ENCODE results near the gene DMBX1. TPM values are rescaled to one million over a fixed set of nuclear protein-coding genes. Genes with fewer than 3 reads are reported as not detected.

The DMBX1 gene
- total RNA-seq, 2 donors from 2014 or later, result 0.43 to 0.58 TPM

DNA sequence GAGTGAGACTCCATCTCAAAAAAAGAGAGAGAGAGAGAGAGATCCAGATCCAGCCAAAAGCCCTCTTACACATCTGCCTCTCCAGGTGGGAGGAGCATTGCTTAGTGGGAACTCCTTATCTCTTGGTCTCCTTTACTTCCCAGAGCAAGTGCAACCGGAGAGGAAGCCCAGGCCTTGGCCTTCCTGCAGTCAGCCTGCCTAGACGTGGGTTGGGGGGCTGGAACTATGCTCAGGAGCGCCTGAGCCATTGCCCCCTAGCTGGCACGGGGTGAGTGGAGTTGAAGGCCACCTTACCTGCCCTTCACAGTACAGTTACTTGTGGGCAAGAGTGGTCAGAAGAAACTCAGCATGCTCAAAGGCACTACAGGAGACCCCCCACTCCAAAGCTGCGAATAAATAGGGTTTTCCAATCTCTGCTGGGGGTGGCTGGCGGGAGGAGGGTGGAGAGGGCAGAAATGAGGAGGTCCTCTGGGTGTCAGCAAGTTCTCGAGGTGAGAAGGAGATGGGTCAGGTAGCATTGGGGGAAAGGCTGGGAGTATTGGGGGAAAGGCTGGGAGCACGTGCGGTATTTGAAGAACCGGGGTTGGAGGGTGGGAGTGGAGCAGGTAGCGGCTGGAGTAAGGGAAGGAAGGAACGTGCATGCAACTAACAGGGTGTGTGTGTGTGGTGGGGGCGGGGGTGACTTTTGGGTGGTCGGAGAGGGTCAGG lies 4.7 kb upstream of the DMBX1 start:
- Mint-ChIP-seq H3K27ac (no peak overlapping the region), H3K9me3 (no peaks in the 10 kb centered on the region), H3K36me3 (ENCODE audit: low read depth) (peaks cover 8% of the 10 kb centered on the region), H3K4me1 (peaks cover 15% of the 10 kb centered on the region), H3K4me3 (no peak overlapping the region), H3K27me3 (peaks cover 59% of the 10 kb centered on the region)
- ATAC-seq (replicated peaks), result no peak

DNA sequence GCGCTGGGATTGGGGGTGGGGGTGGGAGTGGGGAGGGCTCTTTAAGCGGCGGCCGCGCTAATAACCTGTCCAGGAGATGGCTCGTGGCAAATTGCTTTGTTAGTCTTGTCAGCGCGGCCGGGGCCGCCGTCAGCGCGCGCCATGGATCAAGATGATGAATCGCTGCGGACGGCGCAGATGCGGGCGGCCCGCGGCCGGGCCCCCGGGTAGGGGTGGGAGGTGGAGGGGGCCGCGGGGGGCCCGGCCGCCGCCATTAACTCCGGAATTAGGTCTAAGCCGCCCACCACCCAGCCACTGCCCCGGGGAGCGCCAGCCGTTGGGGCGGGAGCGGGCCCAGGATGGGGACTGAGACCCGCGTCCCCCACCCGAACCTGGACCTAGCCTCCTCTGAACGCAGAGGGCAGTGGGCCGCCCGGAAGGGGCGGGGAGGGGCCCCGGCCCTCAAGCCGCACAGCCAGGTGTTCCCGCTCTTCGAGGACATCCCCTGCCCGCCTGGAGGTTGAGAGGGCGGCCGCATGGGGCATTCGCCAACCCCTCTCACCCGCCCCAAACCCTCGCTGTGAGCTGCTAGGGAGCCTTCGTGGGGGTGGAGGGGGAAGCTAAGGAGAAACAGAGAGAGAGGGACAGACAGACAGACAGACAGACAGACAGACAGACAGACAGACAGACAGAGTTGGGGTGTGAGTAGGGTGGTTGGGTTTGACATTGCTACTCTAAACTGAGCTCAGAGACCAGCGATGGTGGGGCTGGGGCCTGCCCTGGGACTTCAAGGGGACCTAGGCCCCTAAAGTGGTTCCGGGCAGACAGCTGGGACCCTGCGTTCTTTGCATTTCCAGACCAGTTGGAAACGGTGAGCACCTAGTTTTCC lies 3.8 kb upstream of the DMBX1 start:
- no peak overlapping the region for H3K4me3 Mint-ChIP-seq
- peaks cover 12% of the 10 kb centered on the region for H3K36me3 Mint-ChIP-seq (ENCODE audit: low read depth)
- no peak overlapping the region for H3K27ac Mint-ChIP-seq
- H3K4me1 Mint-ChIP-seq, result peaks cover 18% of the 10 kb centered on the region
- no peaks in the 10 kb centered on the region for H3K9me3 Mint-ChIP-seq
- peaks cover 58% of the 10 kb centered on the region for H3K27me3 Mint-ChIP-seq
- no peak for ATAC-seq (replicated peaks)

DNA sequence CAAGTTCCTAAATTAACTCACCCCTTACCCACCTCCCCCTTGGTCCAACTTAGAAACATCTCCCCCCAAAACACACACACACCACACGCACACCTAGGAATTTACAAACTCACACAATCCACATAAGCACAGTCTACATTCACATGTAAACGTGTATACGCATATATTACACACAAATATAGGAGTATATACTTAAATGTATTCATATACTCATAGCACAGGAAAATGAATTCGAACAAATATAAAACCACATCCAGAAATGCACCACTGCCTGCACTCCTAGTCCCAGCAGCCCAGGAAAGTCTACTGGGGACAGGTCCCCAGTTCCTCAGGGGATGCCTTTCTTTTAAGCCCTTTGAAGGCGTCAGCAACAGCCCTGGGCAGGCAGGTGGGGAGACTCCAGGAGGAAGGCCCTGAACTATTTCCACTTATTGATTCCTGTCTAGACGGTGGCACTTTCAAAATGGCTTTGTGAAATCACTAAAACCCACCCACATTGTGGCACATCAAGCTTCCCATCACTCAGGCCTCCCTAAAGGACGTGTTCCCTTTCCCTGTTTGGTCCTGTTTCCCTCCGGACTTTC lies 3.1 kb upstream of the DMBX1 start:
- Mint-ChIP-seq H3K27me3 (peaks cover 61% of the 10 kb centered on the region), H3K9me3 (no peaks in the 10 kb centered on the region), H3K36me3 (ENCODE audit: low read depth) (peaks cover 12% of the 10 kb centered on the region), H3K27ac (no peak overlapping the region), H3K4me1 (peaks cover 18% of the 10 kb centered on the region), H3K4me3 (no peak overlapping the region)
- ATAC-seq (replicated peaks), result no peak

DNA sequence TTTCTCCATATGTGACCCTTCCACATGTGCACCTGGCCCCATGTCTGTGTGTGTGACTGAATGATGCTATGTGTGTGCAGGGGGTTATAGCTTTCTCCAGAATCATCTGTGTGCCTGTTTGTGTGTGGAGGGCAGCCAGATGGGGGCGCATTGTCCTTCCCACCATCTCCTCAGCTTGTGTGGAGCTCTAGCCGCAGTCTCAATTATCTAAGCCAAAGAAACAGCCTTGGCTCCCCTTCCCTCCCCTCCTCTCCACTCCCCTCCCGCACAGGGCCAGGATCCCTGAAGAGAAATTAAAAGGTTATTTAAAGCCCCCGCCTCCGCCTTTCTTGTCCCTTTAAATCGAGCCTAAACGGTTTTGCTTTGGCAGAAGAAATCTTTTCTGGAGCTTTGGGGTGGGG lies 1.8 kb upstream of the DMBX1 start:
- no peak for ATAC-seq (replicated peaks)
- Mint-ChIP-seq H3K27ac (no peak overlapping the region), H3K27me3 (peaks cover 69% of the 10 kb centered on the region), H3K36me3 (ENCODE audit: low read depth) (peaks cover 12% of the 10 kb centered on the region), H3K4me3 (no peak overlapping the region), H3K9me3 (no peaks in the 10 kb centered on the region), H3K4me1 (peaks cover 18% of the 10 kb centered on the region)

DNA sequence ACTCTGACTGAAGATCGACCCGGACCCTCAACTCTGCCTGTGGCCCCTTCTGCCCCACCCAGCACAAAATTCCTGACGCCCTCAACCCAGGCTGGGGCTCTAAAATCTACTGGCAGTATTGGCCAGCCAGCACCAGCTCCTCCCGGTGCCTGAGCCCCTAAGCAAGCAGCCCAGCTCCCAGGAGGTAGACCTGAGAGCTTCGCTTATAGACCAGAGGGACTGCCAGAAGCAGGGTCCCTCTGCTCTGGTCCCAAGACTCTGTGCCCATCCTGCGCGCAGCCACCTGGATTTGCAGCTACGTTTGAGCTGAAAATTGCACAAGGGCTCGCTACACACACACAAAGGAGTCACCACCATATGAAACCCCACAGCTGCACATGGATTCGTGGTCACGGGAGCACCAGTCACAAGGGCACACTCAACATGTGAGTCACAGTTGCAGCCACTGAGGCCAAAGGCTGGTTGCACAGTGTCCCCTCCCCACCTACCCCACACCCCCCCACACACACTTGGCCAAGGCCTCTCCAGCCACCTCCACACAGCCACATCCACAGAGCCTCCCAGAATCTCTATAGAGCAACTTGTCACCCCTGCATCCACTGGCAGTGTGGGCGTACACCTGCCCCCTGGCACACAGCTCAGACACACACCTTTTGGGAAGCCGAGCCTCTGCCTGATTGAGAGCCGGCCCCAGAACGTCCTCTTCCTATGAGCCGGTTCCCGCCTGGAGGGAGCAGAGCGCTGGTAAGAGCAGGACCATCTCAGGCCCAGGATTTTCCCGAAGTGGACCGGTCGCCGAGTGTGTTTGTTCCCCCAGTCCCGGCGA lies 1.1 kb upstream of the DMBX1 start:
- Mint-ChIP-seq H3K27ac (no peak overlapping the region), H3K36me3 (ENCODE audit: low read depth) (peaks cover 12% of the 10 kb centered on the region), H3K27me3 (peaks cover 69% of the 10 kb centered on the region), H3K4me3 (peak overlapping the region; percentile 84), H3K9me3 (no peaks in the 10 kb centered on the region), H3K4me1 (peaks cover 22% of the 10 kb centered on the region)
- peak; percentile 72 for ATAC-seq (replicated peaks)

DNA sequence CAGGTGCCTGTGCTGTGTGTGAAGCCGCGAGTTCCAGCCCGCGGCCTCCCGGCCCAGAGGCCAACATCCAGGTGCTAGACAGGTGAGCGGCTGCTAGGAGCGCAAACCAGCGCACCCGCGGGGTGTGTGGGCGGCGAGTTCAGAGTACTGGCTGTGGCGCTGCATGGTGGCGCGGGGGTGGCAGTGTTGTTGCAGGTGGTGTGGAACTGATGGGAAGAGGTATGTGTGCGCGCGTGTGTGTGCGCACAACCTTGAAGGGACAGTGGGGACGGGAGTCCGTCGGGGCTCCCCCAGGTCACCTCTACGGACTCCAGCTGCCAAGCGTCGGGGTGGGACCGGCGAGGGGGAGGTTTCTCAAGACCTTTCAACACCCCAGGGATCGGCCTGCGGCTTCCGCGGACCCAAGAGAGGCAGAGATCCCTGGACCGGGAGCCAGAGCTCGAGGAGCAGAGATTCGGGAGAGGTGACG lies 433 bp upstream of the DMBX1 start:
- Mint-ChIP-seq H3K36me3 (ENCODE audit: low read depth) (peaks cover 12% of the 10 kb centered on the region), H3K27ac (no peak overlapping the region), H3K4me1 (peaks cover 22% of the 10 kb centered on the region), H3K9me3 (no peaks in the 10 kb centered on the region), H3K27me3 (peaks cover 71% of the 10 kb centered on the region), H3K4me3 (peak overlapping the region; percentile 84)
- ATAC-seq (replicated peaks), result peak; percentile 48

DNA sequence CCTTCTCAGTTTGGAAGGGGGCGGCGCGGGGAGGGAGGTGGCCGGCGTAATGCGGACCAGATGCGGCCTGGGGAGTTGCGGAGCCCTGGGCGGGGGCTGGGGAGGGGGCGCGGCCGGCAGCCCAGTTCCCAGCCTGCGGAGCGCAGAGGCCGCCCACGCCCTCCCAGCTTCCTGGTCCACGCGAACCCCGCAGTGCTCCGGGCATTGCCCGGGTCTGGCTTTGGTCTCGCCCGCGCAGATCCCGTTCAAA lies 695 bp downstream of the DMBX1 start:
- Mint-ChIP-seq H3K4me3 (peak overlapping the region; percentile 84), H3K27ac (no peak overlapping the region)

DNA sequence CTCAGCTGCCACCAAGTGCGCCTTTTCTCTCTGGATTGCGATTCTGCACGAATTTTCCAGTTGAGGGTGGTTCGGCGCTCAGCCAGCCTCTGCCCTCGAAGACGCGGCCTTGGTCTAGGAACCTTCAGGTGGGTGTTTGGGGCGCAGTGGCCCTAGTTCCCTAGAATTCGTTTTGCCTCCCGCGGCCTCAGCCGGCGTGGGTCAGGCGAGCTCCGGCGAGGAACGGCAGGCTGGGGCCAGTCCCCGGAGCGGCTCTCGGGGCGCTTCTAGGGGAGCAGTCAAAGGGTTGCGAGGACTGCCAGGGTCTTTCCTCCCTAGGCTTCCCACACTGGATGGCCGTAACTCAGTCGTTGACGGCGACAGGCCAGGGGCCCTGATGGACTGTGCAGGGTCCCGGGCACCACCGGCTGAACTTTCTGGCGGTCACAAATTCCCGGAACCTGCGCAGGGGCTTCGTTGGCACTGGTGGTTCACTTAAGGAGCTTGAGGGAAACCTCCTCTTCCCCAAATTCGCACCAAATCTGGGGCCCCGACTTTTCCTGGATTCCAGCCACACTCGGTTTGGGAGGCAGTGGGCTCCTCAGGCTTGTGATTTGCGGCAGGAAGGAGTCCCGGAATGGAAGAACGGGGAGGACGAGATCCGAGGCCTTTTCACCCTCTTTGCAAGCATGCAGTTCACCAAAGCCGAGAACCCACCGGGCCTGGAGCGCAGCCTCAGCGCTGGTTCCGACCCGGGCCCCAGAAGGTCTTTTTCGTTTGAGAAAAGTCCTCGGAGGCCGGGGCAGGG lies 1.2 kb downstream of the DMBX1 start:
- peaks cover 75% of the 10 kb centered on the region for H3K27me3 Mint-ChIP-seq
- H3K27ac Mint-ChIP-seq, result no peak overlapping the region
- H3K4me1 Mint-ChIP-seq, result peaks cover 22% of the 10 kb centered on the region
- no peaks in the 10 kb centered on the region for H3K9me3 Mint-ChIP-seq
- ATAC-seq (replicated peaks), result no peak
- peaks cover 12% of the 10 kb centered on the region for H3K36me3 Mint-ChIP-seq (ENCODE audit: low read depth)
- H3K4me3 Mint-ChIP-seq, result peak overlapping the region; percentile 84

More for the DNA sequence above, 695 bp downstream of the DMBX1 start:
- Mint-ChIP-seq H3K4me1 (peaks cover 22% of the 10 kb centered on the region), H3K9me3 (no peaks in the 10 kb centered on the region), H3K27me3 (peaks cover 71% of the 10 kb centered on the region), H3K36me3 (ENCODE audit: low read depth) (peaks cover 12% of the 10 kb centered on the region)
- ATAC-seq (replicated peaks), result no peak

DNA sequence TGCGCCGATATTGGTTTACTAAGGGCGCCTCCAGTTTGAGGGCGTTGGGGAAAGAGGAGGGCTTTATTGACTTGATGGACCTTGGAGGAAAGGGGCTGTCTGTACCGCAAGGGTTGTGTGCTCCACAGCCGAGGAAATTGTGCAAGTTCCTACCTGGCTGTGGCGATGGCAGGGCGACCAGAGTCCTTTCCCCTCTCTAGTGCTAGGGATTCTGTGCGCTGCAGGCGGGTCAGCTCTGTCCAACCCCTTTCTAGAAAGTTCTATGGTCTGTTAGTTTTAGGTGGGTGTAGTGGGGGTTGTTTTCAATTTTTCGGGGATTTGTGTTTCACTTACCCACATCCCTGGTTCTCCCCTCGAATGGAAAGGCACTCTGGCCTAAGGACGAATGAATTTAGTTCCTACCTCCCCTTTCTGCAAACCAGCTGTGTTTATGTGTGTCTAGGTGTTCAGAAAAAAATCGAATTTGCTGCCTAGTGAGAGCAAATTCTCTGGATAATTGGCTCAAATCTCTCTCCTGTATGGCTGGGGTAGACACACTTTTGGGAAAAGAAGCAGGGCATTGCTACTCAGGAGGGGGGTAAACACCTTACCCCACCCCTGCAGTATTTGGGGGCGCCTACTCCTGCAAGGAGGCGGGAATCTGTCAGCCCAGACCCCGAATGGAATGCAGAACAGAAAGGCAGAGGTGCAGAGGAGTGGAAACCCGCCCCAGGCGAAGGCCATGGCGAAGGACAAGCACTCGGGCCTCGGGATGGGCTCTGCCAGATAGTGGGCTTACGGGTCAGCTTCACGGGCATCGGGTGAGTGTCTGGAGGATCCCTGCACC lies 2.0 kb downstream of the DMBX1 start:
- Mint-ChIP-seq H3K4me3 (no peak overlapping the region), H3K36me3 (ENCODE audit: low read depth) (peaks cover 12% of the 10 kb centered on the region), H3K27me3 (peaks cover 69% of the 10 kb centered on the region), H3K4me1 (peaks cover 22% of the 10 kb centered on the region), H3K27ac (no peak overlapping the region), H3K9me3 (no peaks in the 10 kb centered on the region)
- ATAC-seq (replicated peaks), result no peak

DNA sequence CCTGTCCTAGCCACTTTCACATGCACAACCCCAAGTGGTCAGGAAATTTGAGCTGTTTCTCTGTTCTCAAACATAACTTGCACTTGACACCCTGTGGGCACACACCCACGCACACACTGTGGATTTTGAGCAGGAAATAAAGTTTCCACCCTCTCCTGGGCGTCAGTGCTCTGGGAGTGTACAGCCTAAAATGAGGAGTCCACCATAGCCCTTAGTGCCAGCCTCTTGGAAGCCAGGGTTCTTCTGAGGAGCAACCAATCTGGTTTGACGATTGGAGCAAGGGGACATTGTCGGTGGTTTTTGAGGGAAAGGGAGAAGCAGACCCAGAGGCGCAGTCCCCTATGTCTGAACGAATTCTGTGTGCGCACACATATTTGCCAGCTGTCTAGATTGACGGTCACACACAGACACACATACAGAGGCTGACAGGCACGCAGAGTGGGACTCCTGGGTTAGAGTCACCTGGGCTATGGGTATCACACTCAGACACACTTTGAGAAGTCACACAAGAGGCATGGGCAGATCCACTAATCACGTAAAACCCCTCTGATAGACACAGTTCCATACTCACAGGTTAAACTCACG lies 2.7 kb downstream of the DMBX1 start:
- H3K4me1 Mint-ChIP-seq, result peaks cover 22% of the 10 kb centered on the region
- no peak for ATAC-seq (replicated peaks)
- no peaks in the 10 kb centered on the region for H3K9me3 Mint-ChIP-seq
- H3K27ac Mint-ChIP-seq, result no peak overlapping the region
- H3K27me3 Mint-ChIP-seq, result peaks cover 66% of the 10 kb centered on the region
- H3K36me3 Mint-ChIP-seq (ENCODE audit: low read depth), result peaks cover 12% of the 10 kb centered on the region
- H3K4me3 Mint-ChIP-seq, result no peak overlapping the region

DNA sequence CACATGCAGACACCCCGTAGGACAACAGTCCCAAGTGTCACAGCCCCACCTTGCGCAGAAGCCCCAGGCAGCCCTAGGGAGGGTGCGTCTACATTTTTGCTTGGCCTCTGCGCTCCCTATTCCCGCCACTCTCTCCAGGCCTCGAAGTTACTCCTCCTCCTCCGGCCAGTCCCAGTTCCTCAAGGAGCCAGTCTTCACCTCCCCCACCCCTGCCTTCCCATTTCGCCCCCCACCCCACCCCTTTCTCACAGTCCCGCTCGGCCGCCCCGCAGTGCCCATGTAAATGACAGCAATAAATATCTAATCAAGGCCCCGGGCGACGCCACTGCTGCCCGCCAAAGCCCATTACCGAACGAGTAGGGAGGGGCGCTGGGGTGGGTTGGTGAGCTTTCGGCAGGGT lies 3.2 kb downstream of the DMBX1 start:
- no peak overlapping the region for H3K4me3 Mint-ChIP-seq
- peaks cover 61% of the 10 kb centered on the region for H3K27me3 Mint-ChIP-seq
- H3K9me3 Mint-ChIP-seq, result no peaks in the 10 kb centered on the region
- peaks cover 22% of the 10 kb centered on the region for H3K4me1 Mint-ChIP-seq
- no peak overlapping the region for H3K27ac Mint-ChIP-seq
- peaks cover 12% of the 10 kb centered on the region for H3K36me3 Mint-ChIP-seq (ENCODE audit: low read depth)
- ATAC-seq (replicated peaks), result no peak

DNA sequence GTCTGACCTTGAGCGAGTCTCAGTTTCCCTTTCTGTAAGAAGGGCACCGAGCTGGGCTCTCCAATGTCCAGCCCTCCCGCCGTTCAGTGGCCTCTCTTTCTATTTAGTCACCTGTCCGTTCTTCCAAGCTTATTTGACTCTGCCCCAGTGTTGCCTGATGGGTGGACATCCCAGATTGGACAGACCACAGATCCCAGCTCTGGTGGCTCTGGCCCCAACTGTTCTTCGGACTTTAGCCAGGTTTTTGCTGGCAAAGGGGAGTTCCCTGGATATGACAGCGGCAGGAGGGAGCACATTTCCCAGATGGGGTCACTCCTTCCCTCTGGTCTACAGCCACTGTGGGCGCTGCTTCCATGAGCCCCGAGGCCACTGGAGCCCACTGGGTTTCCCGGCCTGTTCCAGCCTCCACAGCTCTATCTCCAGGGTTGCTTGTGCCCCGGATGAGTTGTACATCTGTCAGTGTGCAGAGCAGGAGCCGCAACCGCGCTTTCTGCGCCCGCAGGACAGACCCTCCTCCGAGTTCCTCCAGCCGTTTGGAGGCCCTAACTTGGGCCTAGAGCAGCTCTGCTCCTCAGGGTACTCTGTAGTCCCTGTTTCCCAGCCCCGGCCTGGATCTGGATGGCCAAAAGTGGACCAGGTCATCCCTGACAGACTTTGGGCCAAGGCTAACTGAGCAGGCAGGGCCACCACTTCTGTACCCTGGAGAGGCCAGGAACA lies 3.8 kb downstream of the DMBX1 start:
- H3K27me3 Mint-ChIP-seq, result peaks cover 57% of the 10 kb centered on the region
- peaks cover 12% of the 10 kb centered on the region for H3K36me3 Mint-ChIP-seq (ENCODE audit: low read depth)
- peaks cover 19% of the 10 kb centered on the region for H3K4me1 Mint-ChIP-seq
- H3K9me3 Mint-ChIP-seq, result no peaks in the 10 kb centered on the region
- H3K4me3 Mint-ChIP-seq, result no peak overlapping the region
- no peak overlapping the region for H3K27ac Mint-ChIP-seq
- ATAC-seq (replicated peaks), result no peak
